ENCODE measurements around the gene HSPB6.

Gene HSPB6

DNA sequence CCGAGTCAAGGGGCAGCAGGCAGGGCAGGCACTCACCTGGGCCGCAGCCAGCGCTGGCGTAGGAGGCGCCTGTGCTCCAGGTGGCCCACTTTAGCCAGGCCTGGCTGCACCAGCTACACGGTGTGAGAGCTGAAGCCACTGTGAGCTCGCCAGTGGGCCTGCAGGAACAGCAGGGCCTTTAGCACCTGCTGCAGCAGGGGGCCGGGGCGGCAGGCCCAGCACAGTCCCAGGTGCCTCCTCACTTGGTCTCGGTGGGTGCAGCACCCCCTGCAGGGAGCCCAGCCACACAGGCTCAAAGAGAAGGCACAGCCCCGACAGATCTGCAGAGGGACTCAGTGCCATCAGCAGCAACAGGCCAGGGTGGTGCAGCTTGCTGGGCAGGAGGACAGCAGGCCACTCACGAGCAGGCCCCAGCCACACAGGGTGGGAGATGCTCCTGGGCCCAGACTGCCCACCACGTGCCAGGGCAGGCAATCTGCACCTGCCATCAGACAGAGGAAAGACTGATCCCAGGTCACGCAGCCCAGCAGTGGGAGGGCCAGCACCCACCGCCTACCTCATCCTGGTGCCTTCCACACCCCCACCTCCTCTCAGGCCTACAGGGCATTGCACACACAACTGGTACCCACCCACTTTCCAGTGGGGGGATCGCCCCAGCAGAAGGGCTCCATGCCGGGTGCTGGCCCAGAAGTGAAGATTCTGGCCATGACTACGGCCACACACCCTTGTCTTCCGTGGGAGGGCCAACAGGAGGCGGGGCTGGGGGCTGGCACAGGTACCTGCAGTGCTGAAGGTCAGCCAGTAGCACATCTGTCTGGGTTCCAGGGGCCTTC lies 34.4 kb upstream of the HSPB6 start:
- Histone ChIP-seq H3K27me3 (ENCODE audit: control insufficient read depth, insufficient read depth, low read length) (no peaks in the 10 kb centered on the region), H3K9ac (ENCODE audit: low read length) (no peak overlapping the region), H3K4me1 (ENCODE audit: control insufficient read depth, insufficient read depth, low read length) (no peaks in the 10 kb centered on the region), H3K4me3 (ENCODE audit: low read length) (no peak overlapping the region), H3K27ac (ENCODE audit: low read depth, low read length) (no peak overlapping the region), H3K36me3 (ENCODE audit: control insufficient read depth, insufficient read depth, low read length) (no peaks in the 10 kb centered on the region)

DNA sequence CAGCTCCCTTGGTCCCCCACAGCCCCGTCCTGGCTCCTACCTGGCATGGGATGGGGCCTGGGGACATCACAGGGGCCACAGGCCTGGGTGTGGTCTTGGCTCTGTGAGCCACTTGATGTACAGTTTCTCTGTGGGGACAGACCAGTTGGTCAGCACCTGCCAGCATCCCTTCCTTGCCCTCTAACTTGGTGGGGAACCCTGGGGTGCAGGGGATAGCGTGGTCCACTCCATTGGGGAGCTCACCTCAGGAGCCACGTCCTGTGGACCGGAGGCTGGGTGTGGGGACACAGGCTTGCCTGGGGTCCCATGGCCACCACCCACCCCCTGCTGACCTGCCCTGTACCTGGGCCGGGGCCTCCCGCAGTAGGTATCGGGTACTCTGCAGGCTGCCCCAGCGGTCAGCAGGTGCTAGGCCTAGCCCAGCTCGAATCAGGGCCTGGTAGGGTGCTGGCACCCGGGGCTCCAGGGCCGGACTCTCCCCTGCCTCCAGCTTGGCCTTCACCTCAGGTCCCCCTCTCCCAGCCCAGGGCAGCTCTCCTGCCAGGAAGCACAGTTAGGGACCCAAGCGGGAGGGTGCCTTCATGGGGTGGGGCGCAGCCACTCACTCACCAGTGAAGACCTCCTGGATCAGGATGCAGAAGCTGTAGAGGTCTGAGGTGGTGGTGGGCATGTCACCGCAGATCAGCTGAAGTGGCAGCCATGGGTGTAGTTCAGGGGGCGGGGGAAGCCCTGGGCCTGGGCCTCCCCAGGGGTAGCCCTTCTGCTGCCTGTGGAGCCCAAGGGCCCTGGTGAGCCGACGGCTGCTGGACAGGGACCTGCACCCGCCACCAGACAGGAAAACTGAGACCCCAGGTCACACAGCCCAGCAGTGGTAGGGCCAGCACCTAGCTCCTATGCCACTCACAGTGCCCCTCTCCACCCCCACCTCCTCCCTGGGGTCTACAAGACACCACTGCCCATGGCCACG lies 33.4 kb upstream of the HSPB6 start:
- H3K4me1 ChIP-seq (ENCODE audit: control insufficient read depth, insufficient read depth, low read length): no peaks in the 10 kb centered on the region
- H3K27me3 ChIP-seq (ENCODE audit: control insufficient read depth, insufficient read depth, low read length): no peaks in the 10 kb centered on the region
- H3K36me3 ChIP-seq (ENCODE audit: control insufficient read depth, insufficient read depth, low read length): no peaks in the 10 kb centered on the region
- H3K4me3 ChIP-seq (ENCODE audit: low read length): no peak overlapping the region
- no peak overlapping the region for H3K9ac ChIP-seq (ENCODE audit: low read length)
- H3K27ac ChIP-seq (ENCODE audit: low read depth, low read length): no peak overlapping the region

DNA sequence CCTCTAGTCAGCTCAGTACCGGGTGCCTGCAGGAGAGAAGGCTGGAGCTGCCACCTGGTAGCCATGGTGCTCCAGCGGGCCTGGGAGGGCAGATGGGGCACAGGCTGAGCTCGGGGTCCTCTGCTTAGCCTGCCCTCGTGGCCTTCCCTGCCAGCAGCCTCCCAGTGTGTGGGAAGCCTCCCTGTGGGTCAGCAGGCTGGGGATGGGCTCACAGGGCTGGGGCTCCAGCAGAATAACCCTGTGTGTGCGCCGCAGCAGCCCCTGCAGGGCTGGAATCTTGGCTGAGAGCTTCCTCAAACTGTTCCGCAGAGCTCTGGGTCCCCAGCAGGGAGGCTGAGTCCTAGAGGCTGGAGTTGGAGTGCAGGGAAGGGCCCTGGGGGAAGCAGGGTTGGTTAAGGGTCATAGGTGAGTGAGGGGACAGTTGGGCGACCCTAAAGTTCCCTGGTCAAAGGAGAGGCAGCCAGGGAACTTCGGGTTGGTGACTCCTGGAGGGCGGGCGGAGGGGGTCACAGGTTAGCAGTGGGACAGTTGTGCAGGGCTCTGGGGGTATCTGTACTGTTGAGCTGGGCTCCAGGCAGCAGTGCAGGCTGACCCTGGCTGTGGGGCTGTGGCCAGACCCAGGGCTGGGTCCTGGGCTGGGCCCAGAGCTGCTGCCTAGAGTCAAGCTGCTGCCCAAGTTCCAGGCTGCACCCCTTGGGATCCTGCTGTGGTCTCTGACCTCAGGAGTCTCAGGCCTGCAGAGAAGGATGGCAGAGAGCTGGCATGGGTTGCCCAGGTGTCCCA lies 32.6 kb upstream of the HSPB6 start:
- no peak overlapping the region for H3K4me3 ChIP-seq (ENCODE audit: low read length)
- H3K36me3 ChIP-seq (ENCODE audit: control insufficient read depth, insufficient read depth, low read length): no peaks in the 10 kb centered on the region
- no peak overlapping the region for H3K9ac ChIP-seq (ENCODE audit: low read length)
- H3K27ac ChIP-seq (ENCODE audit: low read depth, low read length): no peak overlapping the region
- H3K27me3 ChIP-seq (ENCODE audit: control insufficient read depth, insufficient read depth, low read length): no peaks in the 10 kb centered on the region
- no peaks in the 10 kb centered on the region for H3K4me1 ChIP-seq (ENCODE audit: control insufficient read depth, insufficient read depth, low read length)

DNA sequence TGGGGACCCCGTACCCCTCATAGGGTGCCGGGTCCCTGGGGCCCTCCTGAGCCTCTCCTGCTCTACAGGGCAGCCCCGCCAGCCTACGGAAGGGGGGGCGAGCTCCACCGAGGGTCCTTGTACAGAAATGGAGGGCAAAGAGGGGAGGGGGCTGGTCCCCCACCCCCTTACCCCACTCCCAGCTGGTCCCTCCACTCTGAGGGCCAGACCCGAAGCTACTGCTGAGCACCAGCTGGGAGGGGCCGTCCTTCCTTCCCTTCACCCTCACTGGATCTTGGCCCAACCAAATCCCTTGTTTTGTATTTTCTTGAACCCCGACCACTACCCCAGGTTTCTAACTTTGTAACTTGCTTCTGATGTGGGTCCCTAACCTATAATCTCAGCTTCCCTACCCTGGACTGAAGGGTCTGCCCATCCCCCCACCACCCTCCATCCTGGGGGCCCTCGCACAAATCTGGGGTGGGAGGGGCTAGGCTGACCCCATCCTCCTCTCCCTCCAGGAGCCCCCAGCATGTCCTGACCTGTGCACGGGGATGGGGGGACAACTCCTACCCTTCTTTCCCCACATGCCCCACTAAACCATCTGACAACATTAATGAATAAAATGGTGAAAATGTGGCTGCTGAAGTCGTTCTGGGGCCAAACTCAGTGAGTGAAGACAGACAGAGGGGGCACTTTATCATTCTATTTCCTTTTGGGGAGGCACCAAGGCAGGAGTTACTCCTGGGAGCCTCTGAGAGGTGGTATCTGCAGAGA lies 31.6 kb upstream of the HSPB6 start:
- H3K36me3 ChIP-seq (ENCODE audit: control insufficient read depth, insufficient read depth, low read length): no peaks in the 10 kb centered on the region

DNA sequence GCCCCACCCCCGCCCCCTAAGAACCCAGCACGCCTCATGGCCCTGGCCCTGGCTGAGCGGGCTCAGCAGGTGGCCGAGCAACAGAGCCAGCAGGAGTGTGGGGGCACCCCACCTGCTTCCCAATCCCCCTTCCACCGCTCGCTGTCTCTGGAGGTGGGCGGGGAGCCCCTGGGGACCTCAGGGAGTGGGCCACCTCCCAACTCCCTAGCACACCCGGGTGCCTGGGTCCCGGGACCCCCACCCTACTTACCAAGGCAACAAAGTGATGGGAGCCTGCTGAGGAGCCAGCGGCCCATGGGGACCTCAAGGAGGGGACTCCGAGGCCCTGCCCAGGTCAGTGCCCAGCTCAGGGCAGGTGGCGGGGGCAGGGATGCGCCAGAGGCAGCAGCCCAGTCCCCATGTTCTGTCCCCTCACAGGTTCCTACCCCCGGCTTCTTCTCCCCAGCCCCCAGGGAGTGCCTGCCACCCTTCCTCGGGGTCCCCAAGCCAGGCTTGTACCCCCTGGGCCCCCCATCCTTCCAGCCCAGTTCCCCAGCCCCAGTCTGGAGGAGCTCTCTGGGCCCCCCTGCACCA lies 30.5 kb upstream of the HSPB6 start:
- Histone ChIP-seq H3K36me3 (ENCODE audit: control insufficient read depth, insufficient read depth, low read length) (peaks cover 3% of the 10 kb centered on the region), H3K27me3 (ENCODE audit: control insufficient read depth, insufficient read depth, low read length) (no peaks in the 10 kb centered on the region), H3K4me1 (ENCODE audit: control insufficient read depth, insufficient read depth, low read length) (no peaks in the 10 kb centered on the region)

More for the DNA sequence above, 31.6 kb upstream of the HSPB6 start:
- no peaks in the 10 kb centered on the region for H3K4me1 ChIP-seq (ENCODE audit: control insufficient read depth, insufficient read depth, low read length)
- no peaks in the 10 kb centered on the region for H3K27me3 ChIP-seq (ENCODE audit: control insufficient read depth, insufficient read depth, low read length)
- H3K4me3 ChIP-seq (ENCODE audit: low read length): no peak overlapping the region
- no peak overlapping the region for H3K9ac ChIP-seq (ENCODE audit: low read length)
- no peak overlapping the region for H3K27ac ChIP-seq (ENCODE audit: low read depth, low read length)

DNA sequence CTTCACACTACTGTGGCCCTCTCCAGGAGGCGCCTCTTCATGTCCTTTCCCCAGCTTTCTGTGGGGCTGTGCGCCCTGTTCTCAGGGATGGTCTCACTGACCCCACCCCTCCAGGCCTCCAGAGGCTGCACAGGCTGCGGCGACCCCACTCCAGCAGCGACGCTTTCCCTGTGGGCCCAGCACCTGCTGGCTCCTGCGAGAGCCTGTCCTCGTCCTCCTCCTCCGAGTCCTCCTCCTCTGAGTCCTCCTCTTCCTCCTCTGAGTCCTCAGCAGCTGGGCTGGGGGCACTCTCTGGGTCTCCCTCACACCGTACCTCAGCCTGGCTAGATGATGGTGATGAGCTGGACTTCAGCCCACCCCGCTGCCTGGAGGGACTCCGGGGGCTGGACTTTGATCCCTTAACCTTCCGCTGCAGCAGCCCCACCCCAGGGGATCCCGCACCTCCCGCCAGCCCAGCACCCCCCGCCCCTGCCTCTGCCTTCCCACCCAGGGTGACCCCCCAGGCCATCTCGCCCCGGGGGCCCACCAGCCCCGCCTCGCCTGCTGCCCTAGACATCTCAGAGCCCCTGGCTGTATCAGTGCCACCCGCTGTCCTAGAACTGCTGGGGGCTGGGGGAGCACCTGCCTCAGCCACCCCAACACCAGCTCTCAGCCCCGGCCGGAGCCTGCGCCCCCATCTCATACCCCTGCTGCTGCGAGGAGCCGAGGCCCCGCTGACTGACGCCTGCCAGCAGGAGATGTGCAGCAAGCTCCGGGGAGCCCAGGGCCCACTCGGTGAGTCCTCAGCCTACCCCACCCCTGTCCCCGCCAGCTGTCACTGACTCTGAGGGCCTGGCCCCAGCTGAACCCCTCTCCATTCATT lies 29.7 kb upstream of the HSPB6 start:
- Histone ChIP-seq H3K9ac (ENCODE audit: low read length) (no peak overlapping the region), H3K27ac (ENCODE audit: low read depth, low read length) (no peak overlapping the region), H3K4me3 (ENCODE audit: low read length) (no peak overlapping the region), H3K4me1 (ENCODE audit: control insufficient read depth, insufficient read depth, low read length) (no peaks in the 10 kb centered on the region), H3K36me3 (ENCODE audit: control insufficient read depth, insufficient read depth, low read length) (peaks cover 6% of the 10 kb centered on the region), H3K27me3 (ENCODE audit: control insufficient read depth, insufficient read depth, low read length) (no peaks in the 10 kb centered on the region)

More for the DNA sequence above, 30.5 kb upstream of the HSPB6 start:
- Histone ChIP-seq H3K4me3 (ENCODE audit: low read length) (no peak overlapping the region), H3K27ac (ENCODE audit: low read depth, low read length) (no peak overlapping the region), H3K9ac (ENCODE audit: low read length) (no peak overlapping the region)

DNA sequence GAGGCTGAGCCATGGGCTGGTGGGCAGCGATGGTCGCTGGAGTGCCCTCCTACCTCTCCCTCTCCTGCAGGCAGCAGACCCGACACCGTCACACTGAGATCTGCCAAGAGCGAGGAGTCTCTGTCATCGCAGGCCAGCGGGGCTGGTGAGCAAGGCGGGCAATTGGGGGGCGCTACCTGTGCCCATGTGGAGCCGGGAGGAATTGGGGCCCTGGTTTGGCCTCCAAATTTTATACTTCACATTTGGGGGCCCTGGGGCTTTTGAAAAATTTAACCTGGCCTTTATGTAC lies 28.5 kb upstream of the HSPB6 start:
- Histone ChIP-seq H3K4me1 (ENCODE audit: control insufficient read depth, insufficient read depth, low read length) (no peaks in the 10 kb centered on the region), H3K4me3 (ENCODE audit: low read length) (no peak overlapping the region), H3K9ac (ENCODE audit: low read length) (no peak overlapping the region), H3K27ac (ENCODE audit: low read depth, low read length) (no peak overlapping the region), H3K27me3 (ENCODE audit: control insufficient read depth, insufficient read depth, low read length) (no peaks in the 10 kb centered on the region), H3K36me3 (ENCODE audit: control insufficient read depth, insufficient read depth, low read length) (peaks cover 11% of the 10 kb centered on the region)

DNA sequence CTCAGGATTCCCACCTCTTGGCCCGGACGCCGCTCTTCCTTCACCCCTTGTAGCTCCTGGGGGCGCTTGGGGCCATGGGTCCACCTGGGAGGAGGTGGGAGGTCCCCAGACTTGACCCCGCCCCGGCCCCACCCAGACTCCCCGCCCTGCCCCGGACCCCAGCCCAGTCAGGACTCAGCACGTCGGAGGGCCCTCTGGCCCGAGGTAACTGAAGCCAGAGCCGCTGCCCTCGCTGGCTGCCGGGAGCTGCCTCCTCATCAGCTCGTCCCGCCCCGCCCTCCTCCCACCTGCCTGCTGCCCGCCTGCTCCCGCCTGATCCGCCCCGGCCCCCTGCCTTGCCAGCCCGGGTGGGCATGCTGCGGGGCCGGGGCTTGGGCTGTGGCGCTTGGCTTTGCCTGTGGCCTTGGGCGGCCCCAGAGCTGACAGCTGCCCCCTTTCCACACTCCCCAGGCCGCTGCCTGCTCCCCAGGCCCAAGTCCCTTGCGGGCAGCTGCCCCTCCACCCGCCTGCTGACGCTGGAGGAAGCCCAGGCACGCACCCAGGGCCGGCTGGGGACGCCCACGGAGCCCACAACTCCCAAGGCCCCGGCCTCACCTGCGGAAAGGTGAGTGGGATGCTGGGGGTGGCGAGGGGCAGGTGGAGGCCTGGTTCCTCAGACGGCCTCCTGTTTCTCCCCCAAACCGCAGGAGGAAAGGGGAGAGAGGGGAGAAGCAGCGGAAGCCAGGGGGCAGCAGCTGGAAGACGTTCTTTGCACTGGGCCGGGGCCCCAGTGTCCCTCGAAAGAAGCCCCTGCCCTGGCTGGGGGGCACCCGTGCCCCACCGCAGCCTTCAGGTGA lies 27.9 kb upstream of the HSPB6 start:
- no peak overlapping the region for H3K9ac ChIP-seq (ENCODE audit: low read length)
- no peaks in the 10 kb centered on the region for H3K4me1 ChIP-seq (ENCODE audit: control insufficient read depth, insufficient read depth, low read length)
- no peak overlapping the region for H3K27ac ChIP-seq (ENCODE audit: low read depth, low read length)
- peaks cover 11% of the 10 kb centered on the region for H3K36me3 ChIP-seq (ENCODE audit: control insufficient read depth, insufficient read depth, low read length)
- no peak overlapping the region for H3K4me3 ChIP-seq (ENCODE audit: low read length)
- H3K27me3 ChIP-seq (ENCODE audit: control insufficient read depth, insufficient read depth, low read length): no peaks in the 10 kb centered on the region

DNA sequence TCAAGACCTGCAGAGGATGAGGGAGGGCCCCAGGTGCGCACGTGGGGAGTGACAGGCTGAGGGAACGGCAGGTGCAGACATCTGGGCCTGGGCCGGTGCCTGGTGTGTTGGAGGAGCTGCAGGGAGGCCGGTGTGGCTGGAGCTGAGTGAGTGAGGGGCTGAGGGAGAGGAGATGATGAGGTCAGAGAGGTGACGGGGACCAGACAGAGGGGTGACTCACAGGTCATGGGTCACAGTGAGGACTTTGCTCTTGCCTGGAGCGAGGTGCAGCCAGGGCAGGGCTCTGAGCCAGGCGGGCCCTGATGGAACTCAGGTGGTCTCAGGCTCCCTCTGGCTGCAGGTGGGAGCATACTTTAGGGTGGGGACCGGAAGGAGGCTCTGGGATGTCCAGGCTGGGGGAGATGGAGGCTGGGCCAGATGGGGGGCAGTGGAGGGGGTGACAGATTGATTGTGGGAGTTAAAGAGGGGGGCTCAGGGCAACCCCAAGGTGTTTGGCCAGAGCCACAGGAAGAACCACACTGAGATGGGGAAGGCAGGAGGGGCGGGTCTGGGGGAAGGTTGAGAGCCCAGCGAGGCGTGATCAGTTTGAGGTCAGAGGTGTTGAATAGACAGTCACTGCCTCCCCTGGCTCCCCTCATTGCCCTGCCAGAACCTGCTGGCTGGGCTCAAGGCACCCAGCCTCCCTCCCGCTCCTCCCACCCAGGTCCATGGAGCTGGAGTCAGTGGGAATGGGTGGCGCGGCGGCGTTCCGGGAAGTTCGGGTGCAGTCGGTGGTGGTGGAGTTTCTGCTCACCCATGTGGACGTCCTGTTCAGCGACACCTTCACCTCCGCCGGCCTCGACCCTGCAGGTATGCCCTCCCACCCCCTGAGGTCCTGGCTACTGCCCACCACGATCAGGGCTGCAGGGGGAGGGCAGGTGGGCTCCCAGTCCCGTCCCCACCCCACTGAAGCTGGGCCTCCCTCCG lies 26.9 kb upstream of the HSPB6 start:
- Histone ChIP-seq H3K36me3 (ENCODE audit: control insufficient read depth, insufficient read depth, low read length) (peaks cover 13% of the 10 kb centered on the region), H3K4me3 (ENCODE audit: low read length) (no peak overlapping the region), H3K27ac (ENCODE audit: low read depth, low read length) (no peak overlapping the region), H3K9ac (ENCODE audit: low read length) (no peak overlapping the region), H3K4me1 (ENCODE audit: control insufficient read depth, insufficient read depth, low read length) (no peaks in the 10 kb centered on the region), H3K27me3 (ENCODE audit: control insufficient read depth, insufficient read depth, low read length) (no peaks in the 10 kb centered on the region)

DNA sequence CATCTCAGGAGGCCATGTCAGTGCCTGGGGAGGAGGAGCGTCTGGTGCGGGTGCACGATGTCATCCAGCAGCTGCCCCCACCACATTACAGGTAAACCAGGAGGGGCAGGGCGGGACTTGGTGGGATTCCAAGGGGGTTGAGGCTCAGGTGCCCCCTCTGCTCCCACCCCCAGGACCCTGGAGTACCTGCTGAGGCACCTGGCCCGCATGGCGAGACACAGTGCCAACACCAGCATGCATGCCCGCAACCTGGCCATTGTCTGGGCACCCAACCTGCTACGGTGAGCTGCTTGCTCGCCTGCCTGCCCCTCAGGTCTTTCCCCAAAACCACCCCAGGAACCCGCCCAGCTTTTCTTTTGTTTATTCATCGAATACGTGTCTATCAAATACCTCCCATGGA lies 25.8 kb upstream of the HSPB6 start:
- Histone ChIP-seq H3K36me3 (ENCODE audit: control insufficient read depth, insufficient read depth, low read length) (peaks cover 14% of the 10 kb centered on the region), H3K9ac (ENCODE audit: low read length) (no peak overlapping the region), H3K4me1 (ENCODE audit: control insufficient read depth, insufficient read depth, low read length) (no peaks in the 10 kb centered on the region), H3K27ac (ENCODE audit: low read depth, low read length) (no peak overlapping the region), H3K4me3 (ENCODE audit: low read length) (no peak overlapping the region), H3K27me3 (ENCODE audit: control insufficient read depth, insufficient read depth, low read length) (no peaks in the 10 kb centered on the region)

Measured in rectal smooth muscle tissue (tissue), 1 donor.